Peyer's patch (tissue), 4 donors: ENCODE results near the gene MELK.

Experiments used
- CTCF ChIP-seq, 6 experiments: fragments of 450-650 bp in 4 of 6; fragments of 200-600 bp in 2 of 6; sonication (generic) in 1 of 6; IDR thresholded peaks; one replicate each; pipeline ENCODE4 v1.5.1; 2017 to 2019; ENCODE audit warnings: antibody characterized with exemption in 6 of 6, mild to moderate bottlenecking in 3 of 6, moderate library complexity in 1 of 6
- POLR2A ChIP-seq, 2 donors: fragments of 450-650 bp; IDR thresholded peaks; one replicate each; pipeline ENCODE4 v1.5.1; 2017; ENCODE audit warnings: antibody characterized with exemption in 2 of 2, mild to moderate bottlenecking in 2 of 2, moderate library complexity in 2 of 2

GRCh38 chr9:36704148-36704547, 131.5 kb downstream of the MELK start:
- no peak for TF ChIP-seq POLR2A (IDR thresholded peaks at IDR 0.05)
- no peak for TF ChIP-seq CTCF (IDR thresholded peaks at IDR 0.05)
